ENCODE measurements around the gene EIF4EBP2.
A peak's percentile ranks its signal among the peaks of the same experiment; 100 is the strongest.

Gene EIF4EBP2

DNA sequence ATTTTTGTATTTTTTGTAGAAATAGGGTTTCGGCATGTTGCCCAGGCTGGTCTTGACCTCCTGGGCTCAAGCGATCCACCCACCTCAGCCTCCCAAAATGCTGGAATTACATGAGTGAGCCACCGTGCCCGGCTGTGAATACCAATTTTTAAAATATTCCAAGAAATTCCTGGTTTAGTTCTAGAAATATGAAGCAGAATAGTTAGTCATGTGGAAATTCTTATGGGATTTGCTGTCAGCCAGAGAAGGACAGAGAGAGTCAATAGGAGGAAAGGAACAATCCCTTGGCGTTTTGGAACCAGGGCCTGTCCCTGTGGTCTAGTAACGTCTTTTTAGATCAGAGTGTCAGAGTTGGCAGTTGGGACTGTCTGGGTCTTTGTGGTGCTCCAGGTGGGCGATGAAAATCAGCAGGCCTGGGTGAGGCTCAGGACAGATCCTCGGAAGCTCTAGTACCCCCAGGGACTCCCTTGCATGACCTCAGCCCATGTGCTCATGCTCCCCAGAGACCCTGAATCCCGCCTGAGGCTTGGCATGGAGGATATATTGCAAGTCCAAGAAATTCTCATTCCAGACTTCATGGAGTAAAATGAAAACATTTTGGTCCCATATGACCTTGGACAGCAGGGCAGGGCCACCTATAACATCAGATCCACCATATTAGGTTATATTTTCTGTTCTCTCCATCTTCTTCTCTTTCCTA, 29.8 kb downstream of the EIF4EBP2 start:
- peak; percentile 91 for DNase-seq

- no peak for DNase-seq
Observed at GRCh38 chr10:70435241-70436085, 31.5 kb downstream of the EIF4EBP2 start.

GRCh38 chr10:70437721-70438120, 33.8 kb downstream of the EIF4EBP2 start:
- DNase-seq: no peak

DNA sequence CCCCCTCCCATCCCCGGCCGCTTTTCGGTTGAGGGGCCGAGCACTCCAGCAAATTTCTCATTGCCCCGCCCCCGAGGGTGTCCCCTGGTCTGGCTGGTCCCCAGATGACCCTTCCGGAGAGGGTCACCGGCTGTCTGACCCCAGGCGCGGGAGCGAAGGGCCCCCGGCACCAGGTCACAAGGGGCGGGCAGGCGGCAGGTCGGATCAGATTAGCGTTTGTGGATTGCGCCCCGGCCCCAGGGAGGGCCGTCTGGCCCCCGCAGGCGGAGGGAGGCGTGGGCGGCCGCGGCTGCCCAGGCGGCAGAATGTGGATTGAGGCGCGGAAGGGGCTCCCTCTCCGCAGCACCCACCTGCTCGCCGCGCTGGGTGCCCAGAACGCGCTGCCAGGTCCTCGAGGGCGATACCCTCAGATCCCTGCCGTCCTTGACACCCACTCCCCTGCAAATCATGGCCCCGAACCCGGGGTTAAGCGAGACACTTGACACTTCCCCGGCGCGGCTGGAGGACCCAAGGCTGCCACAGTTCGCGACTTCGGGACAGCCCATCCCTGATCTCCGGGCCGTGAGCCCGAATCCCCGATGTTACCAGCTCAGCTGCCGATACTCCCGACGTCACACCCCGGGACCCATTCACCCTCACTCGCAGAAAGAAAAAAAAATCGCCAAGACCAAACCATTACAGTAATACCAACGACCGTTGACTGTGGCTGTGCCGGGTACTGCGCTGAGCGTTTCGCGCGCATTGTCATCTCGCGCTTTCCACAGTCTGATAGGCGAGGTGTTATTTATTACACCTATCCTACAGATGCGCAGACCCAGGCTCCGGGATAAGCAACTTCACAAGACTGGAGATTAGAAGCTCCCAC, 36.6 kb downstream of the EIF4EBP2 start:
- DNase-seq: no peak

GRCh38 chr10:70441161-70441894, 37.4 kb downstream of the EIF4EBP2 start, which contains the start of gene NODAL:
NODAL (minus strand) TSS chr10:70441681; CDS start chr10:70441667, 14 bp downstream.
- no peak for DNase-seq

DNA sequence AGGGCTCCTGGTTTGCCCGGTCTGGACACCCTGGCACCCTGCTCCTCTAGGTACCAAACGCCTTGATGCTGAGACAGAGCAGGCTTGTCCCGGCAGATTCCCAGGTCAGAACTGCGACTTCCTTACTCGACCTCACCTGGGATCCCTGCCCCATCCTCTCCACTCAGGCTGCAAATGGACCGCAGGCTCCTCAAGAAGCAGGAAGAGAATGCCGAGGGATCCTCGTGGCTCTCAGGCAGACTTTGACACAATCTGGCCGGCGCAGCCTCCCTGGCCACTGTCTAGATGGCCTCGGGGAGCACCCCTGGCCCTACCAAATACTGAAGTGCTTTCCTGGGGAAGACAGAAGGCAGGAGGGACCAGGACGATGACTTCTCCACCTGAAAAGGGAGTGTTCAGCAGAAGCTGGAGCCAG, 38.0 kb downstream of the EIF4EBP2 start:
- DNase-seq: no peak

GRCh38 chr10:70442332-70442988, 38.5 kb downstream of the EIF4EBP2 start:
- no peak for DNase-seq

- DNase-seq: no peak
Observed at GRCh38 chr10:70444744-70445143, 40.8 kb downstream of the EIF4EBP2 start.

- DNase-seq: peak; percentile 63
Observed at GRCh38 chr10:70445718-70446657, 42.0 kb downstream of the EIF4EBP2 start.

- DNase-seq: no peak
Observed at GRCh38 chr10:70448236-70448635, 44.3 kb downstream of the EIF4EBP2 start.

- DNase-seq: no peak
Observed at GRCh38 chr10:70455213-70455630, 51.3 kb downstream of the EIF4EBP2 start.

GRCh38 chr10:70456164-70456563, 52.2 kb downstream of the EIF4EBP2 start:
- no peak for DNase-seq

DNA sequence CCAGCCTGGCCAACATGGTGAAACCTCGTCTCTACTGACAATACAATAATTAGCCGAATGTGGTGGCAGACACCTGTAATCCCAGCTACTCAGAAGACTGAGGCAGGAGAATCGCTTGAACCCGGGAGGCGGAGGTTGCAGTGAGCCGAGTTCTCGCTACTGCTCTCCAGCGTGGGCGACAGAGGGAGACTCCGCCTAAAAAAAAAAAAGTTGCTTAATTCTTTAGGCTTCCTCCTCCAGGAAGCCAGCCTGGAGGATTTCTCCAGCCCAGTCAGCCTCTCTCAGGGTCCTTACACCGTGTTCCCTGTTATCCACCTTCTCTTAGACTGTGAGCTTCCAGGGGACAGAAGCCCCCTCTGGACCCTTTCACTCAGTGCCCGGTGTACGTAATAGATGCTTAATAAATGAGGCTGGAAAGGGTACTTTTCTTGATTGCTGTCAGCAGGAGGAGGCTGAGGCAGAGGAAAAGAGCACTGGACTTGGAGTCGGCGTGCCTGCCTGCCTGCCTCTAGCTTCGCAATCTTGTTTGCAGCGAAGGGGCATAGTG, 53.9 kb downstream of the EIF4EBP2 start:
- DNase-seq: no peak

- DNase-seq: peak; percentile 74
Observed at GRCh38 chr10:70458329-70459060, 54.5 kb downstream of the EIF4EBP2 start.

DNA sequence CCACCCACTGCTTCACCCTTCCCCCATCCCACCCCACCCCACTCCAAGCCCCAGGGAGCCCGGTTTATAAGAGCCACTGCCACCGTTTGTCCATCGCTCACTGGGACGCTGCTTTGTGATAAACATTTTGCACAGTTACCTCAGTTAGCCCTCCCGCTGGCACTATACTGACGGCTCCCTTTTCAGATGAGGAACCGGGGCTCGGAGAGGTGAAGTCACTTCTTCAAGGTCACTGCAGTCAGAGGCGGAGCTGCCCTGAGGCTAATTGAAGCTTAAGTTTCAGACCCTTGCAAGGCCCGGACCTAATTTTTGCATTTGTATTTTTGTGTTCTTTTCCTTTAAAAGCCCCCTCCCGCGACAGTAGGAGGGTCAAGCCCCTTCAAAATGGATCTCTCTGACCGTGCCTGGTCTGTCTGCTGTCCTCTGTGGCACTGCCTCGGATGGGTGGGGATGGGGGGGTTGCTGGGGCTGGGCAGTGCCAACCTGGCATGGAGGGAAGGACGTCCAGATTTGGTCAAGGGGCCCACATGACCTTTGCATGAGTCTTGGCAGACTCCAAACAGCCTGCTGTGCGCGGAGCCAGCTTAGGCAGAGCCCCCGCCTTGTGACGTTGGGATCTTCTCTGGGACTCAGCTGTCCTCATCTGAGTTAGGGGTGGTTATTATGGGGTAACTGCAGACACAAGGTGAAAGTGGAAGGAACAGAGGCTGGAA, 55.3 kb downstream of the EIF4EBP2 start:
- no peak for DNase-seq

DNA sequence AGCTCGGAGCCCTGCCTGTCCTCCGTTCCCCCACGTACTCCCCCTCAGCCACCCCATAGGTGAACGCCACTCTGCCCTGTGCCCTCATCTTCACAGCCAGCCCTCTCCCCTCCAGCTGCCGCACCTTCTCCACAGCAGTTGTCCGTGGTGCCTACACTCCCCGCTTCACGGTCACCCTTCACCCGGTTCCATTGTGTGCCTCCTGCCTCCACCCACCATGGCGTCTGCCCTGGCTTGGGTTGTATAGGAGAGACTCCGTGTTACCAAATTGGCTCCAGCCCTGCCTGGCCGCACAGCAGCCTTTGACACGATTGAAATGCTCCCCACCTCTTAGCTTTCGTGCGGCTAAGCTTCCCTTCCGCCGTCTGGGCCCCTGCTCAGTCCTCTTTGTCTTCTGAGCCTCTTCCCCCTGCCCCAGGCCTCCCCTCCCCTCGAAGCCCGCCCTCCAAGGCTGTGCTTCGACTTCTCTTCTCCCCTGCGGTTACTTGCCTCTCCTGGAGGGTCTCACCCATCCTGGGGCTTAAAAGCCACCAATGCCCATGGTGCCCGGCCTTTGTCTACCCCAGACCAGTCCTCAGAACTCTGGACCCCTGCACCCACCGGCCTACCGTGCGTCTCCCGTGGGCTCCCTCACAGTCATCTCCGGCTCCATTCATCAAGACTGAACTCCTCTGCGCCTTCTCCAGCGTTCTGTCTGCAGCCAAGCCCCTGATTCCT, 56.0 kb downstream of the EIF4EBP2 start:
- no peak for DNase-seq

DNA sequence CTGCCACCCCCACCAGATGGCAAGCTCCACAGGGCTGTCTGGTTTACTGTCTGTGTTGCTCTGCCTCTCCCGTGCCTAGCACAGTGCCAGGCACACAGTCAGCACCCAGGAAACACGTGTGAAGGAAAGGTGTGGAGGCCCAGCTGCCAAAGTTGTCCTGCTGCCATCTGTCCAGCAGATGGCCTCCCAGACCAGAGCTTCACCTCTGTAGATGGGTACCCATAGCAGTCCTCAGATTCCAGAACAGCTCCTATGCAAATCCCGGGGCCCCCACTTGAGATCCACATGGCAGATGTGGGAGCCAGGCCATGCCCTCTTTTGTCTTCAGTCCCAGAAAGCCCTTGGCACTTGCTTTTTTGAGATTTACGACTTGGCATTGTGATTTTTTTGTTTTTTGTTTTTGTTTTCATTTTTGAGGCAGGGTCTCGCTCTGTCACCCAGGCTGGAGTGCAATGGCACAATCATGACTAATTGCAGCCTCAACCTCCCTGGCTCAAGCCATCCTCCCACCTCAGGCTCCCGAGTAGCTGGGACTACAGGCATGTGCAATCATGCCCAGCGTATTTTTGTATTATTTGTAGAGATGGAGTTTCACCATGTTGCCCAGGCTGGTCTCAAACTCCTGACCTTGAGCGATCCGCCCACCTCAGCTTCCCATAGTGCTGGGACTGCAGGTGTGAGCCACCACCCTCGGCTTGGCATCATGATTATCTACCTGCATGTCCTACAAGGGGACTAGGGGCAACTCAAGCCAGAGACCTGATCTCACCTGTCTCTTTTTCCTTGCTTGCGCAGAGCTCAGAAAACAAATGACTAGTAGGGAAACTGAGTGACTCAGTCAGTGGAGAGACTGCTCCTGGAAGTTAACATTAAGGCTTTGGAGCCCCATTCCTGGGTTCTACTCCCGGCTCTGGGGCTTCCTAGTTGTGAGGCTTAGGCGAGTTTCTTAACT, 57.7 kb downstream of the EIF4EBP2 start:
- peak; percentile 54 for DNase-seq

Measured in fibroblast of skin of scalp (primary cell).